ENCODE results near the gene ADCY5. TPM values are rescaled to one million over a fixed set of nuclear protein-coding genes. Genes with fewer than 3 reads are reported as not detected.

ADCY5 gene
- total RNA-seq, 1 donor from 2014 or later: 0.67 TPM

- no peak overlapping the region for H3K4me3 ChIP-seq (ENCODE audit: low read depth, low read length)
- no peaks in the 10 kb centered on the region for H3K36me3 ChIP-seq (ENCODE audit: control insufficient read depth, insufficient read depth, low read length)
- TF ChIP-seq, protein P1, sequence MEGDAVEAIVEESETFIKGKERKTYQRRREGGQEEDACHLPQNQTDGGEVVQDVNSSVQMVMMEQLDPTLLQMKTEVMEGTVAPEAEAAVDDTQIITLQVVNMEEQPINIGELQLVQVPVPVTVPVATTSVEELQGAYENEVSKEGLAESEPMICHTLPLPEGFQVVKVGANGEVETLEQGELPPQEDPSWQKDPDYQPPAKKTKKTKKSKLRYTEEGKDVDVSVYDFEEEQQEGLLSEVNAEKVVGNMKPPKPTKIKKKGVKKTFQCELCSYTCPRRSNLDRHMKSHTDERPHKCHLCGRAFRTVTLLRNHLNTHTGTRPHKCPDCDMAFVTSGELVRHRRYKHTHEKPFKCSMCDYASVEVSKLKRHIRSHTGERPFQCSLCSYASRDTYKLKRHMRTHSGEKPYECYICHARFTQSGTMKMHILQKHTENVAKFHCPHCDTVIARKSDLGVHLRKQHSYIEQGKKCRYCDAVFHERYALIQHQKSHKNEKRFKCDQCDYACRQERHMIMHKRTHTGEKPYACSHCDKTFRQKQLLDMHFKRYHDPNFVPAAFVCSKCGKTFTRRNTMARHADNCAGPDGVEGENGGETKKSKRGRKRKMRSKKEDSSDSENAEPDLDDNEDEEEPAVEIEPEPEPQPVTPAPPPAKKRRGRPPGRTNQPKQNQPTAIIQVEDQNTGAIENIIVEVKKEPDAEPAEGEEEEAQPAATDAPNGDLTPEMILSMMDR (IDR thresholded peaks at IDR 0.05; ENCODE audit: insufficient read depth, low read length, poor library complexity, severe bottlenecking): no peak
- DNase-seq (ENCODE audit: low read depth): no peak
- H3K27me3 ChIP-seq (ENCODE audit: control insufficient read depth, insufficient read depth, low read length): peaks cover 14% of the 10 kb centered on the region
Observed at GRCh38 chr3:123300056-123300455, 148.8 kb downstream of the ADCY5 start.

GRCh38 chr3:123299581-123299980 is 149.3 kb downstream of the ADCY5 start:
- Histone ChIP-seq H3K4me3 (ENCODE audit: low read depth, low read length) (no peak overlapping the region), H3K36me3 (ENCODE audit: control insufficient read depth, insufficient read depth, low read length) (no peaks in the 10 kb centered on the region), H3K27me3 (ENCODE audit: control insufficient read depth, insufficient read depth, low read length) (peaks cover 14% of the 10 kb centered on the region)
- no peak for DNase-seq (ENCODE audit: low read depth)
- TF ChIP-seq, protein P1 (IDR thresholded peaks at IDR 0.05; ENCODE audit: insufficient read depth, low read length, poor library complexity, severe bottlenecking): no peak

DNA sequence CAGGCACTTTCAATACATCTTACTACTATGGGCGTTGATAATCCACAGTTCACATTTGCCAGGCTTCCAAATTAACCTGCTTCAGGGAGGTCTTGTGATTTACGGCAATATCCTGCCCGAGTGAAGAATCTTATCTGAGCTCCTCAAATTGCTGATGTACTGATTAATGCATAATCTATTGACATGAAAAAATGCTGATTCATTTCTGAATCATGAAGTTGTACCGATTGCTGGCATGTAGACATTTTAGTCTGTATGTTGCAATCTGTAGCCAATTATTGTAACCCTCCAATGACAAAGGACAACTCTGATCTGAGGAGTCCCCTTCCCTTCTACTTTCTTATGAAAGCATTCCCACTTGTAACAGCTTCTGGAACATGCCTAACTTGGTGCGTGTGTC is 150.0 kb downstream of the ADCY5 start:
- no peak overlapping the region for H3K4me3 ChIP-seq (ENCODE audit: low read depth, low read length)
- TF ChIP-seq, protein P1 (IDR thresholded peaks at IDR 0.05; ENCODE audit: insufficient read depth, low read length, poor library complexity, severe bottlenecking): no peak
- DNase-seq (ENCODE audit: low read depth): no peak
- peaks cover 16% of the 10 kb centered on the region for H3K27me3 ChIP-seq (ENCODE audit: control insufficient read depth, insufficient read depth, low read length)
- H3K36me3 ChIP-seq (ENCODE audit: control insufficient read depth, insufficient read depth, low read length): no peaks in the 10 kb centered on the region

DNA sequence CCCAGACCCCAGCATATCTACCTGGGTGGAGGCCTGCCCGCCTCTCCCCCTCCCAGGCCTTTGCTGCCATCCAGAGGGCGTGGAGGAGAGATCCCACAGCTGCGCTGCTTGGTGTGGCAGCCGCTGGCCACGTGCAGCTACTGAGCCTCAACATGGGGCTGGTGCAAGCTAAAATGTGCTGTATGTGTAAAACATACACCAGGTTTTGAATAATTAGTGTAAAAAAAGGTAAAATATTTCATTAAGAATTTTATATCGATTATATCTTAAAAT is 151.3 kb downstream of the ADCY5 start:
- no peak for DNase-seq (ENCODE audit: low read depth)
- Histone ChIP-seq H3K4me3 (ENCODE audit: low read depth, low read length) (no peak overlapping the region), H3K36me3 (ENCODE audit: control insufficient read depth, insufficient read depth, low read length) (no peaks in the 10 kb centered on the region), H3K27me3 (ENCODE audit: control insufficient read depth, insufficient read depth, low read length) (peaks cover 13% of the 10 kb centered on the region)
- TF ChIP-seq, protein P1 (IDR thresholded peaks at IDR 0.05; ENCODE audit: insufficient read depth, low read length, poor library complexity, severe bottlenecking): peak; percentile 9

- DNase-seq (ENCODE audit: low read depth): no peak
- Histone ChIP-seq H3K4me3 (ENCODE audit: low read depth, low read length) (no peak overlapping the region), H3K36me3 (ENCODE audit: control insufficient read depth, insufficient read depth, low read length) (no peaks in the 10 kb centered on the region), H3K27me3 (ENCODE audit: control insufficient read depth, insufficient read depth, low read length) (peaks cover 13% of the 10 kb centered on the region)
- TF ChIP-seq, protein P1 (IDR thresholded peaks at IDR 0.05; ENCODE audit: insufficient read depth, low read length, poor library complexity, severe bottlenecking): no peak
Observed at GRCh38 chr3:123296836-123297626, 151.9 kb downstream of the ADCY5 start.

GRCh38 chr3:123296261-123296660 is 152.6 kb downstream of the ADCY5 start:
- peaks cover 14% of the 10 kb centered on the region for H3K27me3 ChIP-seq (ENCODE audit: control insufficient read depth, insufficient read depth, low read length)
- DNase-seq (ENCODE audit: low read depth): no peak
- H3K36me3 ChIP-seq (ENCODE audit: control insufficient read depth, insufficient read depth, low read length): no peaks in the 10 kb centered on the region
- TF ChIP-seq, protein P1 (IDR thresholded peaks at IDR 0.05; ENCODE audit: insufficient read depth, low read length, poor library complexity, severe bottlenecking): no peak
- H3K4me3 ChIP-seq (ENCODE audit: low read depth, low read length): no peak overlapping the region

Data from kidney epithelial cell (primary cell).